Osteocyte (in vitro differentiated cells): Measurements from ENCODE around the gene RNF212B. TPM values are rescaled to one million over a fixed set of nuclear protein-coding genes. Genes with fewer than 3 reads are reported as not detected.

Experiments
- DNase-seq: peaks from one replicate; pipeline ENCODE4 v3.0.0; 2021; ENCODE audit warnings: mixed read lengths; ENCODE audit not compliant: unreplicated experiment; ENCODE audit errors: extremely low spot score
- H3K27ac Mint-ChIP-seq: one replicate; pipeline ENCODE4 v1.8.0; 2021; ENCODE audit warnings: mild to moderate bottlenecking, mixed read lengths; ENCODE audit not compliant: unreplicated experiment
- H3K27me3 Mint-ChIP-seq: one replicate; pipeline ENCODE4 v1.8.0; 2021; ENCODE audit warnings: mixed read lengths; ENCODE audit not compliant: unreplicated experiment
- H3K36me3 Mint-ChIP-seq: one replicate; pipeline ENCODE4 v1.8.0; 2021; ENCODE audit warnings: mixed read lengths; ENCODE audit not compliant: unreplicated experiment
- H3K4me1 Mint-ChIP-seq: one replicate; pipeline ENCODE4 v1.8.0; 2021; ENCODE audit warnings: mixed read lengths; ENCODE audit not compliant: unreplicated experiment
- H3K4me3 Mint-ChIP-seq: one replicate; pipeline ENCODE4 v1.8.0; 2021; ENCODE audit warnings: mild to moderate bottlenecking, moderate library complexity, mixed read lengths; ENCODE audit not compliant: unreplicated experiment
- H3K9me3 Mint-ChIP-seq: one replicate; pipeline ENCODE4 v1.8.0; 2021; ENCODE audit warnings: mixed read lengths; ENCODE audit not compliant: unreplicated experiment
- total RNA-seq: library from RNA; stranded (reverse); gene quantifications from 2 replicates; pipeline ENCODE4 v1.2.1, GENCODE V29; 2021
- TF ChIP-seq, protein P1 (sequence below): fragments of 200-600 bp; sonication (generic); IDR thresholded peaks from 2 replicates; pipeline ENCODE4 v1.5.0; 2021; ENCODE audit warnings: antibody characterized with exemption, mild to moderate bottlenecking, moderate library complexity

The RNF212B gene
- total RNA-seq, 1 donor from 2014 or later, result not detected

DNA sequence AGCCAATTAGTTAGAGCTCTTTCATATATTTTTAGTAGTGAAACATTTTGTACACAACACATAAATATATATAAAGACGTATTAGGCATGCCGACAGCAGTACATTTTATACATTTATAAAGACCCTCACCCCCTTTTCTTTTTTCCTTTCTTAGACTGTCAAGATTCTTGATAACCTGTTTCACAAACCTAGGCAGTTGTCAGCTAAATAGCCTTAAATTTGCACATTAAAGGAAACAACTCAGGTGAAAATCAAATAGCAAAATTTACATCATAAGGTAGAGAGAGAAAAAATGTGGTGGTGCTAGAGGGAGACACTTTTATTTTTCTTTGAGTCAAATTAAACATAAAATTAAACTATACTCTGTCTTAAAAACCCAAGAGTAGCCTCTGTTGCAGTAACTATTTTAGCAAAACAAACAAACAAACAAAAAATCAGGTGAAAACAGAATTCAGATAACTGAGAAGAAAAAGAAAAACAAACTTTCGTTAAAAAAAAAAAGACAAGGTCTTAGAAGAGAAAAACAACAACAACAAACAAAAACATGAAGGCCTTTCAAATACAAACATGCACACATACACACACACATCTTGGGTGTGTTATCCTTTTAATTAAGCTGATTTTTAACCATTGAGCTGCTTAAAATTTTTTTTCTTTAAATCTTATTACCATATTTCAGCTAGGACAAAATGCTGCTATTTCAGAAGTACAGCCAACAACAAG lies 31.2 kb upstream of the RNF212B start:
- TF ChIP-seq, protein P1, sequence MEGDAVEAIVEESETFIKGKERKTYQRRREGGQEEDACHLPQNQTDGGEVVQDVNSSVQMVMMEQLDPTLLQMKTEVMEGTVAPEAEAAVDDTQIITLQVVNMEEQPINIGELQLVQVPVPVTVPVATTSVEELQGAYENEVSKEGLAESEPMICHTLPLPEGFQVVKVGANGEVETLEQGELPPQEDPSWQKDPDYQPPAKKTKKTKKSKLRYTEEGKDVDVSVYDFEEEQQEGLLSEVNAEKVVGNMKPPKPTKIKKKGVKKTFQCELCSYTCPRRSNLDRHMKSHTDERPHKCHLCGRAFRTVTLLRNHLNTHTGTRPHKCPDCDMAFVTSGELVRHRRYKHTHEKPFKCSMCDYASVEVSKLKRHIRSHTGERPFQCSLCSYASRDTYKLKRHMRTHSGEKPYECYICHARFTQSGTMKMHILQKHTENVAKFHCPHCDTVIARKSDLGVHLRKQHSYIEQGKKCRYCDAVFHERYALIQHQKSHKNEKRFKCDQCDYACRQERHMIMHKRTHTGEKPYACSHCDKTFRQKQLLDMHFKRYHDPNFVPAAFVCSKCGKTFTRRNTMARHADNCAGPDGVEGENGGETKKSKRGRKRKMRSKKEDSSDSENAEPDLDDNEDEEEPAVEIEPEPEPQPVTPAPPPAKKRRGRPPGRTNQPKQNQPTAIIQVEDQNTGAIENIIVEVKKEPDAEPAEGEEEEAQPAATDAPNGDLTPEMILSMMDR, result no peak
- Mint-ChIP-seq H3K4me1 (no peaks in the 10 kb centered on the region), H3K4me3 (no peak overlapping the region), H3K27ac (no peak overlapping the region), H3K9me3 (no peaks in the 10 kb centered on the region), H3K36me3 (no peaks in the 10 kb centered on the region), H3K27me3 (peaks cover 51% of the 10 kb centered on the region)
- DNase-seq, result no peak

DNA sequence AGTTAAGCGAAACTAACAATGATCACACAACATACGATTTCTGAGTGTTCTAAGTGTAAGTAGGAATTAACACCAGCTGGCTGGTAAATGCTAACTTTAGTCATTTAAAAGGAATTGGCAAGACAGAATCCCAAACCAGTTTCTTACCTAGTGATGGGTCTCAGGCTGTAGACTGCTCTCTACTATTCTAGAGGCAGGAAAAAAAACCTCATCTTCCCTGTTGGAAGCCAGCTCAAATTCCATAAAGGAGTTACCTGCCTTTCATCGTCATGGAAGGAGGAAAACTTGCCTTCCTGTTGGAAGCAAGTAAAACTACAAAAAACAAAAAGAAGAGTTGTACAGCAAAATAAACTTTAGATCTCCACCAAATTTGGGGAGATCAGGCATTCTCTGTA lies 30.6 kb upstream of the RNF212B start:
- Mint-ChIP-seq H3K27ac (no peak overlapping the region), H3K27me3 (peaks cover 55% of the 10 kb centered on the region), H3K4me3 (no peak overlapping the region), H3K9me3 (no peaks in the 10 kb centered on the region), H3K36me3 (no peaks in the 10 kb centered on the region), H3K4me1 (no peaks in the 10 kb centered on the region)
- DNase-seq, result no peak
- TF ChIP-seq, protein P1, result no peak

DNA sequence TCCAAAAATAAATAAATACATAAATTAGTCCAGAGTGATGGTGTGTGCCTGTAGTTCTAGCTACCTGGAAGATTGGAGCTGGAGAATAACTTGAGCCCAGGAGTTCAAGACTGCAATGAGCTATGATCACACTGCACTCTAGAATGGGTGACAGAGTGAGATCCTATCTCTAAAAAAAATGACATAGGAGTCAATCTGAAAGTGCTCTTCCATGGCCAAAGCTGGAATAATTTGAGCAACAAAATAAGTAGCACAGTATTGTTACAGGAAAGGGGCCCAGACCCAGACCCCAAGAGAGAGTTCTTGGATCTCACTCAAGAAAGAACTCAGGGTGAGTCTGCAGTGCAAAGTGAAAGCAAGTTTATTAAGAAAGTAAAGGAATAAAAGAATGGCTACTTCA lies 29.4 kb upstream of the RNF212B start:
- DNase-seq, result no peak
- H3K4me1 Mint-ChIP-seq, result no peaks in the 10 kb centered on the region
- no peaks in the 10 kb centered on the region for H3K9me3 Mint-ChIP-seq
- H3K27ac Mint-ChIP-seq, result no peak overlapping the region
- H3K27me3 Mint-ChIP-seq, result peaks cover 51% of the 10 kb centered on the region
- TF ChIP-seq, protein P1, result no peak
- no peaks in the 10 kb centered on the region for H3K36me3 Mint-ChIP-seq
- H3K4me3 Mint-ChIP-seq, result no peak overlapping the region

DNA sequence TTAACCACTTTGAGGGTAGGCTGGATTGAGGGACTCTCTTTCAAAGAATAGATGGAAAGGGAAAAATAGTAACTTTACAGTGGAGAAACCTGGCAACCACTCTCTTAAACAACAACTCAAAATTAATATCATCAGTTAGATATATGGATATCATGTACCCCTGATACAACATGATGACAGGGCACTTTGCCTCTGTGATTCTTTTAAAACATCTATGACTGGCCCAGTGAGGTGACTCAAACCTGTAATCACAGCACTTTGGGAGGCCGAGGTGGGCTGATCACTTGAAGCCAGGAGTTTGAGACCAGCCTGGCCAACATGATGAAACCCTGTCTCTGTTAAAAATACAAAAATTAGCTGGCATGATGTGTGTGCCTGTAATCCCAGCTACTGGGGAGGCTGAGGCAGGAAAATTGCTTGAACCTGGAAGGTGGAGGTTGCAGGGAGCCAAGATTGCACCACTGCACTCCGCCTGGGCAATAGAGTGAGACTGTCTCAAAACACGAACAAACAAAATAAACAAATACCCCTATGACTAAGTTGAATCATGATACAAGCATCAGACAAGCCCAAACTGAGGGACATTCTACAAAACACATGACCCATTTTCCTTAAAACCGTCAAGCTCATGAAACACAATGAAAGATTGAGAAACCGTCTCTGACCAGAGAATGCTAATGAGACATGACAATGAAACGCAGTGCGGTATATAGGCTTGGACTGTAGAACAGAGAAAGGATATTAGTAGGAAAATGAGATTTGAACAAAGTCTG lies 27.9 kb upstream of the RNF212B start:
- Mint-ChIP-seq H3K4me3 (no peak overlapping the region), H3K27ac (no peak overlapping the region), H3K4me1 (no peaks in the 10 kb centered on the region), H3K36me3 (no peaks in the 10 kb centered on the region), H3K27me3 (peaks cover 41% of the 10 kb centered on the region), H3K9me3 (no peaks in the 10 kb centered on the region)
- TF ChIP-seq, protein P1, result no peak
- DNase-seq, result no peak

DNA sequence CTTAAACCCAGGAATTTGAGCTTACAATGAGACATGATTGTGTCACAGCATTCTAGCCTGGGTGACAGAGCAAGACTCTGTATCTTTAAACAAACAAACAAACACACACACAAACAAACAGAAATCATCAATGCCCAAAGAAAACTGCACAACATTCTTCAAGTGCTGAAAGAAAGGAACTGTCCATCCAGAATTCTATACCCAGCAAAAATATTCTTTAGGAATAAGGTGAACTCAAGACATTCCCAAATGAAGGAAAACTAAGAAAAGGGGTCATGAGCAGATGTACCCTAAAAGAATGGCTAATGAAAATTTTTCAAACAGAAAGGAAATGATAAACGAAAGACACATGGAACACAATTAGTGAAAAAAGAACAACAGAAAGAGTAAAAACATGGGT lies 22.3 kb upstream of the RNF212B start:
- no peak overlapping the region for H3K27ac Mint-ChIP-seq
- DNase-seq, result no peak
- TF ChIP-seq, protein P1, result no peak
- peaks cover 6% of the 10 kb centered on the region for H3K9me3 Mint-ChIP-seq
- peaks cover 24% of the 10 kb centered on the region for H3K27me3 Mint-ChIP-seq
- no peaks in the 10 kb centered on the region for H3K36me3 Mint-ChIP-seq
- H3K4me1 Mint-ChIP-seq, result no peaks in the 10 kb centered on the region
- H3K4me3 Mint-ChIP-seq, result no peak overlapping the region
